ENCODE results near the gene SGF29. TPM values are rescaled to one million over a fixed set of nuclear protein-coding genes. Genes with fewer than 3 reads are reported as not detected.
A peak's percentile ranks its signal among the peaks of the same experiment; 100 is the strongest.
"Not testable (repeated sequence)": the region's sequence is repeated elsewhere in the genome, so short reads cannot be mapped to it uniquely, and the experiment has no call there.

The SGF29 gene
- 10 to 100 TPM; 14.5 to 15.8 TPM for total RNA-seq
- long read RNA-seq, partial matches to known transcripts, result 1 of 8 reads
- long read RNA-seq, other reads (novel, unspliced or antisense), result 3 of 8 reads

DNA sequence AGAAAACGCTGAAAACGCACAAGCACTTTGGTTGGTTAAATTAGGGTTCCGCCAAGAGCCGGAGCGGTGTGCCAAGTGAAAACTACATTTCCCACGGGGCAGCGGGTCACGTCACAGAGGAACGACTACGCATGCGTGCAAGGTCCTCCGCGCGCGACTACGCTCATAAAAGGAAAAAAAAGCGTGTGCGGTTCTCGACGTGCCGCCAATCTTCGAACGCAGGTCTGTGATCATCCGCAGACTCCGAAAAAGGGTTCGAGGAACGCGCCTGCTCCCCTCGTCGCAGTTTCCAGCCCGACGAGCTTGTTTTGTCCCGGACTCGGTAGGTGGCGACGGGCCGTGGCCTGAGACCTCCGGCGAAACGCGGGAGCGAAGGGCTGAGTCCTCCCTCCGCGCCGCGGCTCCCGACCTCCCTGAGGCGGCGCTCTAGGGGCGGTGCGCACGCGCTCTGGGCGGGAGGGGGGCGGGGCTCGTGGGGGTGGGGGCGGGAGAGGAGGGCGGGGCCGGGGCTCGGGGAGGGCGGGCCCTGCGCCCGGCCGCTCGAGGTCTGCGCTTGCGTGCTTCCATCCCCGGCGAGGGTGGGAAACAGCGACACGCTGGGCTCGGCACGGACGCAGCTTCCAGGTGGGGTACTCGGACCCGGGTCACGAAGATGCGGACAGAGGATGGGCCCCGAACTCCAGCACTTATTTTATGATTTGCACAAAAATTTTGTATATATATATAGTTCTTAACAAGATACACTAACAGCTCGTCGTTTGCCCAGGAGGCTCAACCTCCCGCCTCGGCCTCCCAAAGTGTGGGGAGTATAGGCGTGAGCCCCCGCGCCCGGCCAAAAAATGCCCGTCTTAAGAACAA is at the start of gene SGF29:
Gene SGF29, plus strand, starts transcription at position 145 of the 858 bp plus-strand sequence. CDS start 27,150 bp downstream, outside the sequence.
- intact Hi-C loops (cut with DNase I), result no loop called here
- DNase-seq, result peak; percentile 94
- peak; percentile 97 to 98 for ATAC-seq

DNA sequence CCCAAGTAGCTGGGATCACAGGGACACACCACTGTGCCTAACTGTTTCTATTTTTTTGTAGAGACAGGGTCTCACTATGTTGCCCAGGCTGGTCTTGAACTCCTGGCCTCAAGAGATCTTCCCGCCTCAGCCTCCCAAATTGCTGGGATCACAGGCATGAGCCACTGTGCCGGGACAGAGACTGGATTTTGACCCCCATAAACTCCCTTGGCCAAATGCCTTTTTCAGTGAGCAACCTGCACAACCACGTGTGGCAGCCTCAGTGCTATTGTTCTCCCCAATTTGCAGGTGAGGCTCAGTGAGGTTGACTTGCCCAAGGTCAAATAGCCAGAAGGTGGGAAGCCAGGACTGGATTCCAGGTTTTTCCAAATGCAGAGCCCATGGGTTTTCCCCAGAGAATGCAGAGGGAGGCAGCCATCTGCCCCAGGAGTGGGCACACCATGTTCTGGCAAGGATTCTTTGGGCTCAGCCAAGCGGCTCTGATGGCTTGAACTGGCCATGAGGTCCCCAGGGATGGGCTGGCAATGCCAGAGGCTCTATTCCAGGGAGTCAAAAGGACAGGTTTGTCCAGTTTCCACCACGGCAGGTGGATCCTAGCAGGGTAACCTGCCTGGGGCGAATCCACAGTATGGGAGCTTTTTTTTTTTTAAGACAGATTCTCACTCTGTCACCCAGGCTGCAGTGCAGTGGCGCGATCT is 48.9 kb upstream of the SGF29 start:
- intact Hi-C loops (cut with DNase I), result loop anchor here in 1 of 2 donors (5.0 kb wide), 1 partner anchor 37 kb away; no protein-coding TSS in a partner anchor
- DNase-seq, result no peak
- peak in 1 of 2 donors; percentile 60 for ATAC-seq

DNA sequence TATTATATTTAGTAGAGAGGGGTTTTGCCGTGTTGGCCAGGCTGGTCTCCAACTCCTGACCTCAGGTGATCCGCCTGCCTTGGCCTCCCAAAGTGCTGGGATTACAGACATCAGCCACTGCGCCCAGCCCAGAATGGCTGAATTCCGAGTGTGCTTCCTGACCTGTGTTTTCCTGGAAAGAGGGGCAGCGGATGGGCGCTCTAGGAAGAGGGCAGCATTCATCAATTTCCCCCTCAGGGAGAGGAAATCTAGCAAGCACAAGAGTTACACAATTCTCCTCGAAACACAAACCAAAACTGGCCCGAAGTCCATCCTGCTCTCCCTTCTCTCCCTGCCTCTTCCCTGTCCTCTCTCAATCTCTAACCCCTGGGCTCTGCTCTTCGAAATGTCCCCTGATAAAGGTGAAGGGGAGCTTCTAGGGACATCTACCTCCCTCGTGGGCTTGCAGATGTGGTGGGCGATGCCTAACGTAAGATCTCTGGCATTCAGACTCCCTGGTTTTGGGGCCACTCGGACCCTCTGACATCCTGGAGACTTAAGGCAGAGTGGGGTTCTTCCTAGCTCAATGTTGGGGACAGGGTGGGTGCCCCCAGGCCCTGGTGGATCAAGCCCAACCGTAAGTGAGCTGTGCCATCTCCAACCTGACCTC is 48.1 kb upstream of the SGF29 start:
- peak in 1 of 2 donors; percentile 79 for ATAC-seq
- intact Hi-C loops (cut with DNase I), result no loop called here
- DNase-seq, result no peak

DNA sequence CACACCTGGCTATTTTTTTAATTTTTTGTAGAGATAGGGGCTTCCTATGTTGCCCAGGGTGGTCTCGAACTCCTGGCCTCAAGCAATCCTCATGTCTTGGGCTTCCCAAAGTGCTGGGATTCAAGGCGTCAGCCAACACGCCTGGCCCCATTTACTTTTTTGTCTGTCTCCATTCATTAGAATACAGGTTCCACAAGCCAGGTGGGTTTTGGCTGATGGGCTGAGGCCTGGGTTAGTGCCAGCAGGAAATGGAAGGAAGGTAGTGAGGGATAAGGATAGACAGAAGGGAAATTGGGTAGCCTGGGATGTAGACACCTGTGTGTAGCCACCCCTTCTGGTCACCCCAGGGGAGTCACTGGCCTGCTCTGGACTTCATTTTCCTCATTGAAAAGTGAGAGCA is 42.7 kb upstream of the SGF29 start:
- intact Hi-C loops (cut with DNase I), result no loop called here
- no peak for DNase-seq
- ATAC-seq, result no peak

DNA sequence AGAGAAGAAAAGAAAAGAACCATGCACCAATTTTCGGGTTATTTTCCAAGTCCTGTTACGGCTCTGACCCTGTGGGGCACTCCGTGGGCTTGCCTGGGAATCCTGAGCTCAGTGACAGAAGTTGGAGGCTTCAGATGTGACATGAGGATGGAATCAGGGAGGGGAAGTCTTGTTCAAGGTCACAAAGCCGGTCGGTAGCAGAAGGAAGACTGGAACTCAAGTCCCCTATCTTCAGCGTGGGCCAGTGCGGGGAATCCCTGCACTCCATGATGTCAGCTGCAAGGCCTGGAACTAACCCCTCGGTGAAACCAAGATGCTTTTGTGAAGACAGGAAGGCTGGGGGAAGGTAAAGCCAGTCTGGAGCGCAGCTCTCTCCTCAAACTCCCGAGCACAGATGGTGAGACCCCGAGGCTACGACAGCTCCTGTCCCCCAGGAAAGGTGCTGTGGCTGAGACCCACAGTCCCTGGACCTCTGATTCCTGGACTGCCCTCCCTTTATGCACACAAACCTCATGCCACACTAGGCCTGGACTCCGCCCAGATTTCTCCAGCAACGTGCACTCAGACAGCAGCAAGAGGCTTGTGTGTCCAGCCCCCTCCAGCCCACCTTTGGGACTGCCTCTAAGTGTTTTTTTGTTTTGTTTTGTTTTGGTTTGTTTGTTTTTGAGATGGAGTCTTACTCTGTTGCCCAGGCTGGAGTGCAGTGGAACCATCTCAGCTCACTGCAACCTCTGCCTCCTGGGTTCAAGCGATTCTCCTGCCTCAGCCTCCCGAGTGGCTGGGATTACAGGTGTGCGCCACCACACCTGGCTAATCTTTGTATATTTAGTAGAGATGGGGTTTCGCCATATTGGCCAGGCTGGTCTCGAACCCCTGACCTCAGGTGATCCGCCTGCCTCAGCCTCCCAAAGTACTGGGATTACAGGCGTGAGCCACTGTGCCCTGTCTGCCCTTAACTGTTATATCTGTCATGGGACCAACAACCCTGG is 41.6 kb upstream of the SGF29 start:
- intact Hi-C loops (cut with DNase I), result no loop called here
- DNase-seq (no peak), ATAC-seq (no peak)

DNA sequence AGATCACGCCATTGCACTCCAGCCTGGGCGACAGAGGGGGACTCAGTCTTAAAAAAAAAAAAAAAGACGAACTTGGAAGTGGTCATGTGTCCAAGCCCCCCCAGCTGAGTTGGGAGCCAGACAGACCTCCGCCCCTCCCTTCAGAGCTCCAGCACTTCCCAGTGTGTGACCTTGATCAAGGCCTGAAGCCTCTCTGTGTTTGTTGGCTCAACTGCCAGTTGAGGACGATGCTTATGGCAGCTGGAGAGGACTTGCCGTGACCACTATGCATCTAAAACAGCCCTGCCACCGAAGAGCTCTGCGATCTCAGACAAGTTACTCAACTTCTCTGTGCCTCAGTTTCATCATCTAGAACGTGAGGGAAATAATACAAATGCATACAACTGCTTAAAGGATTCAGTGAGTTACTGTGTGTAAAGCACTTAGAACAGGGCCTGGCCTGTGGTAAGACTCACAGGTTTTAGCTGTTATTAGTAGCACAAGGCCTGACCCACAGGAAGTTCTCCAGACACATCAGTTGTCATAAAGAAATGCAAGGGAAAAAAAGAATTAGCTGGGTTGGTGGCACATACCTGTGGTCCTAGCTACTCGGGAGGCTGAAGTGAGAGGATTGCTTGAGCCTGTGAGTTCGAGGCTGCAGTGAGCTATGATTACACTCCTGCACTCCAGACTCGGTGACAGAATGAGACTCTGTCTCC is 40.1 kb upstream of the SGF29 start:
- ATAC-seq, result no peak
- no peak for DNase-seq
- intact Hi-C loops (cut with DNase I), result no loop called here

DNA sequence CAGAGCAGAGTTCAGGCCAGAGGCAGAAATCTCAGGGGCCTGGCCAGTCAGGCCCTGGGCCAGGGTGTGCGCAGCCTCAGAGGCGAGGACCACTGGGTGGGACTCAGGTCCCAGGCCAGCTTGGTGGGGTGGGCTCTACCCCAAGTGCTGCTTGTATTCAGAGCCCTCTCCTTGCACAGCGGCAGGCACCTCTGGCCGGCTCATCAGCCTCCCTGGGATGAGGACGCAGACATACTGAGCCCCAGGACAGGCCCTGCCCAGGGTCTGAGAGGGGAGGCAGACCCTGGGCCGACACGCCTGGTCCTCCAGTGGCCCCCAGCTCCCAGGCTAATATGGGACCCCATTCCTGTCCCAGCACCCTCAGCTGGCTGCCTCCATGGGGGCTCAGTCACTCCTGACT is 39.5 kb upstream of the SGF29 start:
- intact Hi-C loops (cut with DNase I), result no loop called here
- no peak for DNase-seq
- no peak for ATAC-seq

DNA sequence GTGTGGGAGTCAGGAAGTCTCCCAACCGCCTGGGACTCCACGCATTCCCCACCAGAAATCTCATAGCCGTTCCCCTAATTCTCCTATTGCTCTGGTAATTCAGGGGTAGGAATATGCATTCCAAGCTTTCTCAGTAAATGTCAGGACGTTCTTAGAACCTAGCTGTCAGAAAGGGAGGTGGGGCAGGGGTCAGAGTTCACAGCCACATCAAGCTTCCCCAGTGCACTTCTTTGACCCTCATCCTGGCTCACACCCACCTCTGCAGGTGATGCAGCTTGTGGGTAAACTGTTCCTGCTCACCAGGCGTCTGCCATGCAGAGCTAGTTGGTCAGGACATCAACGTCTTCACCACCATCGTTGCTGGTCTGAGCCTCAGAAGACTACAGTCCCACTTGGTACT is 33.0 kb upstream of the SGF29 start:
- no peak for DNase-seq
- intact Hi-C loops (cut with DNase I), result no loop called here
- no peak for ATAC-seq

DNA sequence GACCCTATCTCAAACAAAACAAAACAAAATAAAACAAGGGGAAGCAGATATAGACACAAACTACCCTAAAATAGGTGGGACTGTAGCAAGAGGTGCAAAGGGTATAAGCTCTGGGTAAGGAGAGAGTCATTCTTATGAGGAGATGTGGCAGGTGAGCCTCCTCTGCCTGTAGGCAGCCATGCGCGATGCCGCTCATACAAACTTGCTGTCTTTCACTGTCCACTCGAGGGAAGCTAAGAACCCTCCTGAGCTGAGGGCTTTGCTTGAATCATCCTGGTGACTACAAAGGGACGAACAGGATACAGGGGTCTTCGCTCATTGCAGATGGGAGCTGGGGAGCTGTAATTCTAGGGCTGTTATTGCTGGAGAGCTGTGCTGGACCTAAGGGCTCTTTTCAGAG is 32.3 kb upstream of the SGF29 start:
- DNase-seq (no peak), ATAC-seq (no peak)
- intact Hi-C loops (cut with DNase I), result no loop called here

DNA sequence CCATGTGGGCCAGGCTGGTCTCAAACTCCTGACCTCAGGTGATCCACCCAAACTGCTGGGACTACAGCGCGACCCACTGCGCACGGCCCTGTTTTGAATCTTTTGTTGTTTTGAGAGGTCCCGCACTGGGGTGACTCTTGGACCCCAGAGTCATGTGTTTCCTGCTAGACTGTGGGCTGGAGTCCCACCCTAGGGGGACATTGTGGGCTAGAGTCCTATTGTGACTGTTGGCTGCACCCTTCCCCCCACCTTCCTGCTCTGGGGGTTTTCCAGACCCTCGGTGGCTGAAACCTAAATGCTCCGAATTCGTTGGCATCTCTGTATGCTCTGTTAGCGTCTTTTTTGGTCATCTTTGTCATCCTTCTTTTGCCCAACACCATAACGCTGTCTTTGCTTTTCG is 30.9 kb upstream of the SGF29 start:
- DNase-seq (no peak), ATAC-seq (no peak)
- intact Hi-C loops (cut with DNase I), result no loop called here

DNA sequence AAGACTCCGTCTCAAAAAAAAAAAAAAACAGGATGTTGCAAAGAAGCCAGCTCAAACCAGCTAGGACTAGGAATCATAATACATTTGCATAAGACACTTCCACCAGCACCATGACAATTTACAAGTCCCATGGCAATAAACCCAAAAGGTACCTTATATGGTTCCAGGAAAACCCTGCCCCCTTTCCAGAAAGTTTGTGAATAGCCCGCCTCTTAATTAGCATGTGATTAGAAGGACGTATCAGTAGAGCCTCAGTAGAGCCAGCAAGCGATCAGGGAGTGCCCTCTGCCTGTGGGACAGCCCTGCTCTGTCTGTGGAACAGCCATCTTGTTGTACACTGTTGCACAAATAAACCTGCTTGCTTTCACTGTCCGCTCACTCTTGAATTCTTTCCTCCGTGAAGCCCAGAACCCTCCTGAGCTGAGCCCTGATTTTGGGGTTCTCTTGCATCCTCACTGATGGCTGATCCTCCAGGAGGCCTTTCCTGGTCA is 29.0 kb upstream of the SGF29 start:
- DNase-seq (no peak), ATAC-seq (peak; percentile 25 to 51)
- intact Hi-C loops (cut with DNase I), result no loop called here

DNA sequence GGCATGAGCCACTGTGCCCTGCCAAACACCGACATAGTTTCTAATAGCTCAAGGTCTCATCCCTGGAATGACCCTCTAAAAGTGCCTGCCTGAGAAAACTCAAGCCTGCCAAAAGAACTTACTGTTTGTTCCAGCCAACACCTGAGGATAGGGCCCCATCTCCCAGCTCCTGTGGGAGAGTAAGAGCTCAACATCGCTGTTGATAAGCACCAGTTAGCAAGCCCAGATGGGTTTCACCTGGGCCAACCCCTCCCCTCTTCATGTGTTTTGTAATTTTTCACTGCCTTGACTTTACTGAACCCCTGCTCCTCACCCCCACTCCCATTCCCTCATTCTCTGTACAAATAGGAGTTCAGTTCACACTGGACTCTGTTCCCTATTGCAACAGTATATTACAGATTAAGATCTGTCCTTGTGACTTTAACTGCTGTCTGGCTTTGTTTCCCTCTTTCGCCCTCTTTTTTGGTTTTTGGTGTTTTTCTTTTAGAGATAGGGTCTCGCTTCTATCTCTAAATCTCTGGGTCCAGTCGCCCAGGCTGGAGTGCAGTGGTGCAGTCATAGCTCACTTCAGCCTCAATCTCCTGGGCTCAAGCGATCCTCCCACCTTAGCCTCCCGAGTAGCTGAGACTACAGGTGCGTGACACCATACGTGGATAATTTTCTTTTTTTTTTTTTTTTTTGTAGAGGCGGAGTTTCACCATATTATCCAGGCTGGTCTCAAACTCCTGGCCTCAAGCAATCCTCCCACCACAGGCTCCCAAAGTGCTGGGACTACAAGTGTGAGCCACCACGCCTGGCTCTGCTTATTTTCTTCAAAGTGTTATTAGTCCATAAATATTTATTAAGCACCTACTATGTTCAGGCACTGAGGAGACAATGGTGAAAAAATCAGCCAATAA is 27.3 kb upstream of the SGF29 start:
- ATAC-seq (no peak), DNase-seq (no peak)
- intact Hi-C loops (cut with DNase I), result no loop called here

DNA sequence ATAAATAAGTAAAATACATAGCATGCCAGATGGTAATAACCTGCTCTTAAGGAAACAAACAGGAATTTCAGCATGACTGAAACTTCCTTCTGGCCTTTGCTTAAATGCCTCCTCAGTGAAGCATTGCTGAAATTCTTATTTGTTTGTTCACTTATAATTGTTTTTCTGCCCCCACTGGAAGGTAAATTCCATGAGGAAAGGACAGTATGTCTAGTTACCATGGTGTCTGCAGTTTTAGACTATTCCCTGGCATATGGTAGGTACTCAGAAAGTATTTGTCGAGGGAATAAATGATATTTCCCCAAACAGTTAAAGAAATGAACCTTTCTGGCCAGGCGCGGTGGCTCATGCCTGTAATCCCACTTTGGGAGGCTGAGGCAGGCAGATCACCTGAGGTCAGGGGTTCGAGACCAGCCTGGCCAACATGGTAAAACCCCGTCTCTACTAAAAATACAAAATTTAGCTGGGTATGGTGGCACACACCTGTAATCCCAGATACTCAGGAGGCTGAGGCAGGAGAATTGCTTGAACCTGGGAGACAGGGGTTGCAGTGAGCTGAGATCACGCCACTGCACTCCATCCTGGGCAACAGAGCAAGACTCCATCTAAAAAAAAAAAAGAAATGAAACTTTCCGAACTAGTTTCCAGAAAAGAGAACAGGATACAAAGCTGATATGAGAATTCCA is 26.5 kb upstream of the SGF29 start:
- intact Hi-C loops (cut with DNase I); ATAC-seq; DNase-seq: not testable (repeated sequence)

DNA sequence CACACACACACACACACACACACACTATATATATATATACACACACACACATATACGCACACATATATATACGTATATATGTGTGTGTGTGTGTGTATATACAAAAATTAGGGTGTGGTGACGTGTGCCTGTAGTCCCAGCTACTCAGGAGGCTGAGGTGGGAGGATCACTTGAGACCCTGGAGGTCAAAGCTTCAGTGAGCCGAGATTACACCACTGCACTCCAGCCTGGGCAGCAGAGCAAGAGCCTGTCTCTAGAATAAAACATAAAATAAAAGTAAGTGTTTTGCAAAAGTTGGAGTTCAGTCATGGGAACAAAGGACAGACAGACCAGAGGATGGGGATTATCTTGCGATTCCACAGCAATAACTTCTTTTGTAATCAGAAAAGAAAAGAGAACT is 25.7 kb upstream of the SGF29 start:
- DNase-seq (no peak), ATAC-seq (no peak)
- intact Hi-C loops (cut with DNase I), result no loop called here

DNA sequence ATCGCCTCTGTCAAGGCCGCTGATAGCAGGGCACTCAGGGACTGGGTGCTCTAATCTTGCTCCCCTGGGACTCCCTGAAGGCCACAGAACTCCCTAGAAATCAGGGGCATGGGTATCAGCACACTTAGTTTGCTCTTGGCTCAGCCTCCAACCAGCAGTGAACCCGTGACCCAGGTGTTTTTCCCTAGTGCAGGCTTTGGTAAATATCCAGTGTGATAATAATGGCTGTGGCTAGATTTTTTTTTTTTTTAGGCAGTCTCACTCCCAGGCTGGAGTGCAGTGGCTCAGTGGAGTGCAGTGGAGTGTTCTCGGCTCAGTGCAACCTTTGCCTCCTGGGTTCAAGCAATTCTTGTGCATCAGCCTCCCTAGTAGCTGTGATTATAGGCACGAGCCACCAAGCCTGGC is 25.3 kb upstream of the SGF29 start:
- DNase-seq (no peak), ATAC-seq (no peak)
- intact Hi-C loops (cut with DNase I), result no loop called here

DNA sequence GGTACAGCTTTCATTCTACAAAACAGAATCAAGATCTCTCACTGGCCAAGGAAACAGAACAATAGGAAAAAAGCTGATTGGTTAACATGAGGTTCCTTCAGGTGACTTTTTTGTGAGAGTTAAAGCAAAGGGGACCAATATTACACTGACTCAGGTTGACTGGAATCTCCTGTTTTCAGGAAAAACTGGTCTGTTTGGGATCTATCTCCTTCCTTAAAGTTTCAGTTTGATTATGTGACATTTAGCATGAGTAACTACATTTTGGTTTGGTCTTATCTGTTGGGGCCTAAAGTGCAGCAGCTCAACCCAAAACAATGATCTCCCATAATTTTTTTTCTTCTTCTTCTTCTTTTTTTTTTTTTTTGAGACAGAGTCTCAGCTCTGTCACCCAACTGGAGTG is 24.6 kb upstream of the SGF29 start:
- DNase-seq, result no peak
- no peak for ATAC-seq
- intact Hi-C loops (cut with DNase I), result no loop called here
